HEK293 (cell line): ENCODE results near the gene MGMT.

Source experiments
- HOXD13 ChIP-seq: sonication (generic); formaldehyde crosslinking; IDR thresholded peaks from 2 replicates; pipeline ENCODE4 v1.8.0; 2022; ENCODE audit warnings: missing genetic modification reagents, borderline replicate concordance
- INSM2 ChIP-seq: fragments of 450-650 bp; formaldehyde crosslinking; IDR thresholded peaks from 2 replicates; pipeline ENCODE4 v1.5.1; 2016; ENCODE audit warnings: missing biosample characterization, missing genetic modification characterization
- KLF9 ChIP-seq: fragments of 450-650 bp; formaldehyde crosslinking; IDR thresholded peaks from 2 replicates; pipeline ENCODE4 v1.5.1; 2016; ENCODE audit warnings: missing biosample characterization, missing genetic modification characterization, low read depth
- MZF1 ChIP-seq: fragments of 450-650 bp; formaldehyde crosslinking; IDR thresholded peaks from 2 replicates; pipeline ENCODE4 v1.5.1; 2017; ENCODE audit warnings: missing biosample characterization, missing genetic modification characterization, borderline replicate concordance
- OSR2 ChIP-seq: fragments of 450-650 bp; formaldehyde crosslinking; IDR thresholded peaks from 2 replicates; pipeline ENCODE4 v1.5.1; 2016; ENCODE audit warnings: missing biosample characterization, missing genetic modification characterization
- OVOL3 ChIP-seq: fragments of 450-650 bp; formaldehyde crosslinking; IDR thresholded peaks from 2 replicates; pipeline ENCODE4 v1.5.1; 2016; ENCODE audit warnings: missing biosample characterization, missing genetic modification characterization
- PRDM6 ChIP-seq: fragments of 450-650 bp; formaldehyde crosslinking; IDR thresholded peaks from 2 replicates; pipeline ENCODE4 v1.5.1; 2017; ENCODE audit warnings: missing biosample characterization, missing genetic modification characterization
- SCRT1 ChIP-seq: fragments of 450-650 bp; formaldehyde crosslinking; IDR thresholded peaks from 2 replicates; pipeline ENCODE4 v1.5.1; 2016; ENCODE audit warnings: missing biosample characterization, missing genetic modification characterization, borderline replicate concordance
- SCRT2 ChIP-seq: fragments of 450-650 bp; formaldehyde crosslinking; IDR thresholded peaks from 2 replicates; pipeline ENCODE4 v1.5.1; 2016; ENCODE audit warnings: missing biosample characterization, missing genetic modification characterization
- SP7 ChIP-seq: fragments of 450-650 bp; formaldehyde crosslinking; IDR thresholded peaks from 2 replicates; pipeline ENCODE4 v1.5.1; 2016; ENCODE audit warnings: missing biosample characterization, missing genetic modification characterization
- TSHZ1 ChIP-seq: fragments of 450-650 bp; formaldehyde crosslinking; IDR thresholded peaks from 2 replicates; pipeline ENCODE4 v1.5.1; 2016; ENCODE audit warnings: missing biosample characterization, missing genetic modification characterization, borderline replicate concordance
- WT1 ChIP-seq: fragments of 450-650 bp; formaldehyde crosslinking; IDR thresholded peaks from 2 replicates; pipeline ENCODE4 v1.5.1; 2016; ENCODE audit warnings: missing biosample characterization, missing genetic modification characterization
- YY1 ChIP-seq: fragments of 450-650 bp; formaldehyde crosslinking; IDR thresholded peaks from 2 replicates; pipeline ENCODE4 v1.5.1; 2018; ENCODE audit warnings: missing biosample characterization, missing genetic modification characterization
- ZBTB44 ChIP-seq: fragments of 450-650 bp; IDR thresholded peaks from 2 replicates; pipeline ENCODE4 v1.5.1; 2018; ENCODE audit warnings: missing biosample characterization, mild to moderate bottlenecking, missing genetic modification characterization
- ZEB2 ChIP-seq: fragments of 450-650 bp; formaldehyde crosslinking; IDR thresholded peaks from 2 replicates; pipeline ENCODE4 v1.5.1; 2016; ENCODE audit warnings: missing biosample characterization, missing genetic modification characterization
- ZFP37 ChIP-seq: fragments of 450-650 bp; formaldehyde crosslinking; IDR thresholded peaks from 2 replicates; pipeline ENCODE4 v1.5.1; 2016; ENCODE audit warnings: missing biosample characterization, missing genetic modification characterization
- ZIC2 ChIP-seq: fragments of 450-650 bp; formaldehyde crosslinking; IDR thresholded peaks from 2 replicates; pipeline ENCODE4 v1.5.1; 2016; ENCODE audit warnings: missing biosample characterization, missing genetic modification characterization
- ZNF112 ChIP-seq: fragments of 450-650 bp; formaldehyde crosslinking; IDR thresholded peaks from 2 replicates; pipeline ENCODE4 v1.5.0; 2017; ENCODE audit warnings: missing biosample characterization, missing genetic modification characterization
- ZNF16 ChIP-seq: fragments of 450-650 bp; formaldehyde crosslinking; IDR thresholded peaks from 2 replicates; pipeline ENCODE4 v1.5.1; 2016; ENCODE audit warnings: low read depth, missing biosample characterization, missing genetic modification characterization
- ZNF202 ChIP-seq: fragments of 450-650 bp; formaldehyde crosslinking; IDR thresholded peaks from 2 replicates; pipeline ENCODE4 v1.5.1; 2016; ENCODE audit warnings: missing biosample characterization, missing genetic modification characterization, borderline replicate concordance
- ZNF416 ChIP-seq: fragments of 450-650 bp; formaldehyde crosslinking; IDR thresholded peaks from 2 replicates; pipeline ENCODE4 v1.5.1; 2016; ENCODE audit warnings: missing biosample characterization, missing genetic modification characterization
- ZNF48 ChIP-seq: fragments of 450-650 bp; formaldehyde crosslinking; IDR thresholded peaks from 2 replicates; pipeline ENCODE4 v1.5.1; 2016; ENCODE audit warnings: missing biosample characterization, missing genetic modification characterization
- ZNF521 ChIP-seq: fragments of 450-650 bp; formaldehyde crosslinking; IDR thresholded peaks from 2 replicates; pipeline ENCODE4 v1.5.1; 2017; ENCODE audit warnings: missing biosample characterization, mild to moderate bottlenecking, missing genetic modification characterization
- ZNF529 ChIP-seq: fragments of 450-650 bp; formaldehyde crosslinking; IDR thresholded peaks from 2 replicates; pipeline ENCODE4 v1.5.1; 2017; ENCODE audit warnings: missing genetic modification characterization, missing biosample characterization; ENCODE audit not compliant: insufficient replicate concordance
- ZNF549 ChIP-seq: fragments of 450-650 bp; IDR thresholded peaks from 2 replicates; pipeline ENCODE4 v1.5.1; 2018; ENCODE audit warnings: missing biosample characterization, missing genetic modification characterization, mild to moderate bottlenecking, inconsistent platforms, moderate library complexity
- ZNF600 ChIP-seq: fragments of 450-650 bp; formaldehyde crosslinking; IDR thresholded peaks from 2 replicates; pipeline ENCODE4 v1.5.1; 2016; ENCODE audit warnings: missing biosample characterization, missing genetic modification characterization
- ZNF701 ChIP-seq: fragments of 450-650 bp; formaldehyde crosslinking; IDR thresholded peaks from 2 replicates; pipeline ENCODE4 v1.5.1; 2016; ENCODE audit warnings: missing biosample characterization, missing genetic modification characterization
- ZNF776 ChIP-seq: fragments of 450-650 bp; formaldehyde crosslinking; IDR thresholded peaks from 2 replicates; pipeline ENCODE4 v1.5.0; 2017; ENCODE audit warnings: missing biosample characterization, missing genetic modification characterization, borderline replicate concordance
- ZNF843 ChIP-seq: fragments of 450-650 bp; formaldehyde crosslinking; IDR thresholded peaks from 2 replicates; pipeline ENCODE4 v1.5.1; 2016; ENCODE audit warnings: missing biosample characterization, missing genetic modification characterization
- ZSCAN18 ChIP-seq: fragments of 450-650 bp; formaldehyde crosslinking; IDR thresholded peaks from 2 replicates; pipeline ENCODE4 v1.5.1; 2016; ENCODE audit warnings: missing biosample characterization, missing genetic modification characterization
- ZSCAN30 ChIP-seq: fragments of 450-650 bp; IDR thresholded peaks from 2 replicates; pipeline ENCODE4 v1.5.1; 2018; ENCODE audit warnings: missing biosample characterization, mild to moderate bottlenecking, missing genetic modification characterization, moderate library complexity
- ZXDB ChIP-seq: fragments of 450-650 bp; formaldehyde crosslinking; IDR thresholded peaks from 2 replicates; pipeline ENCODE4 v1.5.1; 2016; ENCODE audit warnings: missing biosample characterization, missing genetic modification characterization

The MGMT gene

GRCh38 chr10:129541200-129541599, 74.2 kb downstream of the MGMT start (continued):
- TF ChIP-seq ZFP37 (tag by site-specific recombination), result no peak
- TF ChIP-seq OVOL3, result no peak
- no peak for TF ChIP-seq ZNF521 (tag by site-specific recombination)
- TF ChIP-seq KLF9 (tag by site-specific recombination), result no peak
- TF ChIP-seq ZNF600 (tag by site-specific recombination), result 0 out of 2 replicates have a peak, but pooled peaks have one; percentile 11
- TF ChIP-seq INSM2, result no peak; the same call in 1 of the 2 replicates
- no peak for TF ChIP-seq ZNF549 (tag by site-specific recombination)
- peak; percentile 41; the same call in 1 of the 2 replicates for TF ChIP-seq ZEB2 (tag by site-specific recombination)
- TF ChIP-seq ZXDB, result 0 out of 2 replicates have a peak, but pooled peaks have one; percentile 20
- TF ChIP-seq ZNF701 (tag by site-specific recombination), result no peak
- TF ChIP-seq ZIC2, result peak; percentile 72
- no peak for TF ChIP-seq WT1
- no peak for TF ChIP-seq ZNF16 (tag by site-specific recombination)
- TF ChIP-seq SP7 (tag by site-specific recombination), result 0 out of 2 replicates have a peak, but pooled peaks have one; percentile 66
- no peak for TF ChIP-seq ZNF416 (tag by site-specific recombination)
- 0 out of 2 replicates have a peak, but pooled peaks have one; percentile 26 for TF ChIP-seq MZF1
- peak; percentile 40; the same call in 1 of the 2 replicates for TF ChIP-seq ZBTB44 (tag by site-specific recombination)
- TF ChIP-seq ZNF48 (tag by site-specific recombination), result no peak
- peak; percentile 78 for TF ChIP-seq OSR2
- TF ChIP-seq ZSCAN30, result no peak
- TF ChIP-seq YY1, result no peak
- TF ChIP-seq SCRT1 (tag by site-specific recombination), result peak; percentile 40; the same call in 1 of the 2 replicates
- no peak for TF ChIP-seq HOXD13 (CRISPR knock-in tag)
- TF ChIP-seq ZNF776 (tag by site-specific recombination), result no peak
- TF ChIP-seq ZNF112, result no peak
- no peak for TF ChIP-seq TSHZ1 (tag by site-specific recombination)
- TF ChIP-seq PRDM6 (tag by site-specific recombination), result peak; percentile 61
- no peak for TF ChIP-seq ZNF529 (tag by site-specific recombination)
- TF ChIP-seq SCRT2 (tag by site-specific recombination), result no peak
- TF ChIP-seq ZNF843 (tag by site-specific recombination), result 0 out of 2 replicates have a peak, but pooled peaks have one; percentile 26
- TF ChIP-seq ZSCAN18 (tag by site-specific recombination), result no peak
- no peak for TF ChIP-seq ZNF202 (tag by site-specific recombination)
